NCI-H1105 (cell line): Measurements from ENCODE around the gene SBK2.
"Not testable (repeated sequence)": the region's sequence is repeated elsewhere in the genome, so short reads cannot be mapped to it uniquely, and the experiment has no call there.

Experiments
- DNase-seq: peaks from one replicate; lab custom pipeline; 2025; lab: John Stamatoyannopoulos, UW

The SBK2 gene, protein sequence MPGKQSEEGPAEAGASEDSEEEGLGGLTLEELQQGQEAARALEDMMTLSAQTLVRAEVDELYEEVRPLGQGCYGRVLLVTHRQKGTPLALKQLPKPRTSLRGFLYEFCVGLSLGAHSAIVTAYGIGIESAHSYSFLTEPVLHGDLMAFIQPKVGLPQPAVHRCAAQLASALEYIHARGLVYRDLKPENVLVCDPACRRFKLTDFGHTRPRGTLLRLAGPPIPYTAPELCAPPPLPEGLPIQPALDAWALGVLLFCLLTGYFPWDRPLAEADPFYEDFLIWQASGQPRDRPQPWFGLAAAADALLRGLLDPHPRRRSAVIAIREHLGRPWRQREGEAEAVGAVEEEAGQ

DNA sequence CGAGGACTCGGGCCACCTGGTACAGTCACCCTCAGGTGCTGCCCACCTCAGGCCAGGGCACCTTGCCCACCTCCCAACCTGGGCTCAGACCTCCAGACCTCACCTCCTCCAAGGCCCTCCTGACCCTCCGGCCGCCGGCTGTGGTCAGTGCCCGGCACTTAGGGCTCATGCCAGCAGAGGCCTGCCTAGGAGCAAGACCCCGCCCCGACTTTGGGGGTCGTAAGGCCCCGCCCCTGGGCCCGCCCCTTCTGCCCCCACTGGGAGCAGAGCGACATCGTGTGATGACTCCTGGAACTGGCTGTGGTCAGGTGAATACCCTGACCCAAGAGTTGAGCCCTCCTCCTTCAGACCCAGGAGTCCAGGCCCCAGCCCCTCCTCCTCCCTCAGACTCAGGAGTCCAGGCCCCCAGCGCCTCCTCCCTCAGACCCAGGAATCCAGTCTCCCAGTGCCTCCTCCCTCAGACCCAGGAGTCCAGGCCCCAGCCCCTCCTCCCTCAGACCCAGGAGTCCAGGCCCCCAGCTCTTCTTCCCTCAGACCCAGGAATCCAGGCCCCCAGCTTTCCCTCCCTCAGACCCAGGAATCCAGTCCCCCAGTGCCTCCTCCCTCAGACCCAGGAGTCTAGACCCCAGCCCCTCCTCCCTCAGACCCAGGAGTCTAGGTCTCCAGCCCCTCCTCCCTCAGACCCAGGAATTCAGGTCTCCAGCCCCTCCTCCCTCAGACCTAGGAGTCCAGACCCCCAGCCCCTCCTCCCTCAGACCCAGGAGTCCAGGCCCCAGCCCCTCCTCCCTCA, at the start of gene SBK2:
TSS of gene SBK2 (minus strand) at position 183 of the 790 bp plus-strand sequence. CDS start 839 bp downstream, outside the sequence.
- DNase-seq = no peak

DNA sequence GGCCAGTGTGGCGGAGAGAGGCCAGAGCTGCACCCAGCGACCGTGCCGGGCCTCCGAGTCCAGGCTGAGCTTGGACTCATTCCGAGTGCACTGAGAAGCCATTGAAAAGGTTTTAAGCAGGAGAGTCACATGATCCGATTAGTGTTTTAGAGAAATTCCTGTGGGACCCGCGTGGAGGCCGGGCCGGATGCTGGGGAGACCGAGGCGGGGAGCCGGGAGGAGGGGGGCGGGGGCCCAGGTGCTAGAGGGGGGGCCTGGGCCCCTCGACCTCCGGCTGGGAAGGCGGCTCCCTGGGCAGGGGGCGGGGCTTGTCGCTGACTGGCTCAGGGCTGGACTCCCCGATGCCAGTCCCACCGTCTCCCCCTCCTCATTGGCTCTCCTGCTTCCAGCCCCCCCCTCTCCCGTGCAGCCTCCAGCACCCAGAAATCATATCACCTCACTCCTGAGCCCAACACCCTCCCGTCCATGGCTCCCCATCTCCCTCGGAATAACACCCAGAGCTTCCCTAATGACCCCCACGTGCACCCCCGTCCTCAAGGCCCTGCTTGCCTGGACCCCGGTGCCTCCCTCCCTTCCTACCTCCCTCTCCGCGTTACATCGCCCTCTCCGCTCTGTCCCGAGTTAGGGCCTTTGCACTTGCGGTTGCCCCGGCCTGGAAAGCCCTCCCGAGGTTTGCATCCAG, 48.9 kb upstream of the SBK2 start:
- DNase-seq = no peak

DNA sequence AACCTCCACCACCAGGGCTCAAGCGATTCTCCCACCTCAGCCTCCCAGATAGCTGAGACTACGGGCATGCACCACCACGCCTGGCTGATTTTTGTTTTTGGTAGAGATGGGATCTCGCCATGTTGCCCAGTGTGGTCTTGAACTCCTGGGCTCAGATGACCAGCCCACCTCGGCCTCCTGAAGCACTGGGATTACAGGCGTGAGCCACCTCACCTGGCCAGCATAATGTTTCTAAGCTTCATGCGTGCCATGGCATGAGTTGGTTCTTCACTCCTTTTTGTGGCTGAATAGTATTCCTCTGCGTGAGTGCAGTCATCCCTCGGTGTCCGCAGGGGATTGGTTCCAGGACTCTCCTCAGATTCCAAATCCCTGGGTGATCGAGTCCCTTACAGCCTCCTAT, 47.9 kb upstream of the SBK2 start:
- no peak for DNase-seq

DNA sequence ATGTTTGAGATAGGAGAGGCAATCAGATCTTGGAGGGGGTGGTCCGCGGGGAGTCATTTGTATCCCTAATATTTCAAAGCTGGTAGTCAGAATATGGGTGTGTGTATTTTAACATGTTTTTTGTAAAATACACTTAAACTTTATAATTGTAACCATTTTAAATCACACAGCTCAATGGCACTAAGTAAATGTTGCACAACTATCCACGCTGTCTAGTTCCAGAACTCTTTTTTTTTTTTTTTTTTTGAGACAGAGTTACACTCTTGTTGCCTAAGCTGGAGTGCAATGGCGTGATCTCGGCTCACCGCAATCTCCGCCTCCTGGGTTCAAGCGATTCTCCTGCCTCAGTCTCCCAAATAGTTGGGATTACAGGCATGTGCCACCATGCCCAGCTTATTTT, 47.0 kb upstream of the SBK2 start:
- DNase-seq = not testable (repeated sequence)

DNA sequence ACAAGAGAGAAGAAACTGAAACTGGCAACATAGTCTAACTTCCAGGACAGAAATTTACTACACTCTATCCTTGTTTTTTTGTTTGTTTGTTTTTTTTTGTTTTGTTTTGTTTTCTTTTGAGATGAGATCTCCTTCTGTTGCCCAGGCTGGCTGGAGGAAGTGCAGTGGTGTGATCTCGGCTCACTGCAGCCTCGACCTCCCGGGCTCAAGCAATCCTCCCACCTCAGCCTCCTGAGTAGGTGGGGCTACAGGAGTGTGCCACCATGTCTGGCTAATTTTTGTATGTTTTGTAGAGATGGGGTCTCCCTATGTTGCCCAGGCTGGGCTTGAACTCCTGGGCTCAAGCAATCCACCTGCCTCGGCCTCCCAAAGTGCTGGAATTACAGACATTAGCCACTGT, 45.4 kb upstream of the SBK2 start:
- not testable (repeated sequence) for DNase-seq

DNA sequence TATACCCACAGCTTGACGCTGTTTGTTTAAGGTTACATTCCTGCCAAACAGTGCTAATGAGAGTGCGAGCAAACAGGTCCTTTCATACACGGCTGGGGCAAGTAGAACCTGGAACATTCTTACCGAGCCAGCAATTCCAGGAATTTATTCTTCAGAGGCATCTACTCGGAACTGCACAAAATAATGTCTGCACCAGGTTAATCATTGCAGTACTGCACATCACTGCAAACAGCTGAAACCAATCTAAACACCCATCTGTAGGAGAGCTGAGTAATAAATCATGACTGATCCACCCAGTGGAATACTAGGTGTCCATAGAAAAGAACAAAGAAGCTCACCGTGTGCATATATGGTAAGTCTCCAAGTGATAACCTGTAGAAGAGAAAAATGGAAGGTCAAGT, 44.9 kb upstream of the SBK2 start:
- DNase-seq = no peak

DNA sequence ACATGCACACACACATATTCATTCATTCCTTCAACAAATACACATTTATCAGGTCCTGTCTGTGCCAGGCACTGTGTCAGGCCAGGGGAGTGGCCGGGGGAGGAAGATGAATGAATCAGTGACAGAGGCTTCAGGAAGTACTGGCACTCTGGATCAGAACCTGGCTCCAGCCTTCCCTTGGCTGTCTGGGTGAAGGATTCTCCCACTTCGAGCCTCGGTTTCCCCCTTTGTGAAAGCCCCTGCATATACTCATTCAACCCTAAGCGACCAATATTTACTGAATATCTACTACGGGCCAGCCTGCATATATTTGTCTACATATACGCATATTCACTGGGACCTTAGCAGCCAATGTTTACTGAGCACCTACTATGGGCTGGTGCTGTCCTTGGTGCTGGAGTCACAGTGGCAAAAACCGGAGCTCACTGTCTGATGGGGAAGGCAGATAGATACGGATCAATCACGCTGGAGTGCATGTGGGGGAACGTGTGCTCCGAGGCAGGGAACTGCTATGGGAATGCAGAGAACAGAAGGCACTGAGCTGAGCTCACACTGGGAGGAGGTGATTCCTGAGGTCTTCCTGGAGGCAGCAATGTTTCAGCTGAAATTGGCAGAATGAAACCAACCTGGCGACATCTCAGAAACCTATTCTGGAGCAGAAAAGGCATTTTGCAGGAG, 44.4 kb upstream of the SBK2 start:
- no peak for DNase-seq

DNA sequence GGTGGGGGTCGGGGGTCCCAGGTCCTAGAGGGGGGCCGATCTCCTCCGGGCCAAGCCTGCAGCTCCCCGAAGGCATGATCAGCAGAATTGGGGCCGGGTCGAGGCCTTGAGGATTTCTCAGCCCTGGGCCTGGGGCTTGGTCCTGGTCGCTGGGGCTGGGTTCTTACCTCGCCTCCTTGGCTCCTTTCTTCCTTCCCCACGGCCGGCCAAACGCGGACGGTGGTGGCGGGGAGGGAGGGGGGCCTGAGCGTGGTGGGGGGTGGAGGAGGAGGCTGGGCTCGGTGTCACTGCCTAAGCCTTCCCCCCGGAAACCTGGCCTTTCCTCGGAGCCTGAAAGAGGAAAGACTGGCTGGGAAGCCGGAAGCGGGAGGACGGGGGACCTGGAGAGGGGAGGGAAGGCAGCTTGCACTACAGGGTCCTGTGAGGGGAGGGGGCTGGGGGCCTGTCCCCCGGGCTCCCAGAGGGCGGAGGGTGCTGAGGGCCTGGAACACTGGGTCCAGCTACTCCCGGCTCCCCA, 43.8 kb upstream of the SBK2 start, which contains the start of gene ZNF579:
TSS of gene ZNF579 (minus strand) at position 221 of the 517 bp plus-strand sequence. CDS start 1,209 bp downstream, outside the sequence.
- DNase-seq = peak; percentile 94

DNA sequence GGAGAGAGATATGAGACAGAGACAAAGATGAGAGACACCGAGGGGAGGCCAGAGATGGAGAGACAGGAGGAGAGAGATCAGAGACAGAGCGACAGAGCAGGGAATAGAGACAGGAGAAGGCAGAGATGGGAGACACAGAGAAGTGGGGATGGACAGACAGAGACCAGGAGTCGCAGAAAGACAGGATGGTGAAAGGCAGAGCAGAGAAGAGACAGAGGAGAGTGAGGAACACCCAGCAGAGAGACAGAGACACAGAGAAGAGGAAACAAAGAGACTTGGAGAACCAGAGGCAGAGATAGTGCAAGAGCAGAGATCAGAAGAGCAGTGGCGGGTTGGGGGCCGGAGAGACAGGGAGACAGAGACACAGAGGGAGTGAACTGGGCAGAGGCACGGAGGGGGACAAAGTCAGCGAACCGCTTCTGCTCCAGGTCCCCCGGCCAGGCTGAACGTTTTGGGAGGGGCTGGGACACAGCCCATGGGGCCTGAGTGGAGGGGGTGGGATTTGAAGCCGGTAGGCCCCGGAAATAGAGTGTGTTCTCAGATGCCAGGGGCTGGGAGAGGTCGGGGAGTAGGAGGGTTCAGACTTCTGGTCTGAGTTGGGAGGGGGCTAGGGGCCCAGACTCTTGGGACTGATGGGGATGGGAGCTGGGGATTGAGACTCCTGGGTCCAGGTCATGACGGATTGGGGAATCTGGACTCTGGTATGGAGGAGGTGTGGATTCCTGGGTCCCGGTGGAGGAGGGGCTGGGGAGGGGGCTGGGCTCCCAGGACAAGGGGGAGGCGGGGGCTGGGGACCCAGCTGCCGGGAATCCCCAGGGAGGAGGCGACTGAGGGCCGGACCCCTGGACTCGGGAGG, 43.1 kb upstream of the SBK2 start:
- no peak for DNase-seq

DNA sequence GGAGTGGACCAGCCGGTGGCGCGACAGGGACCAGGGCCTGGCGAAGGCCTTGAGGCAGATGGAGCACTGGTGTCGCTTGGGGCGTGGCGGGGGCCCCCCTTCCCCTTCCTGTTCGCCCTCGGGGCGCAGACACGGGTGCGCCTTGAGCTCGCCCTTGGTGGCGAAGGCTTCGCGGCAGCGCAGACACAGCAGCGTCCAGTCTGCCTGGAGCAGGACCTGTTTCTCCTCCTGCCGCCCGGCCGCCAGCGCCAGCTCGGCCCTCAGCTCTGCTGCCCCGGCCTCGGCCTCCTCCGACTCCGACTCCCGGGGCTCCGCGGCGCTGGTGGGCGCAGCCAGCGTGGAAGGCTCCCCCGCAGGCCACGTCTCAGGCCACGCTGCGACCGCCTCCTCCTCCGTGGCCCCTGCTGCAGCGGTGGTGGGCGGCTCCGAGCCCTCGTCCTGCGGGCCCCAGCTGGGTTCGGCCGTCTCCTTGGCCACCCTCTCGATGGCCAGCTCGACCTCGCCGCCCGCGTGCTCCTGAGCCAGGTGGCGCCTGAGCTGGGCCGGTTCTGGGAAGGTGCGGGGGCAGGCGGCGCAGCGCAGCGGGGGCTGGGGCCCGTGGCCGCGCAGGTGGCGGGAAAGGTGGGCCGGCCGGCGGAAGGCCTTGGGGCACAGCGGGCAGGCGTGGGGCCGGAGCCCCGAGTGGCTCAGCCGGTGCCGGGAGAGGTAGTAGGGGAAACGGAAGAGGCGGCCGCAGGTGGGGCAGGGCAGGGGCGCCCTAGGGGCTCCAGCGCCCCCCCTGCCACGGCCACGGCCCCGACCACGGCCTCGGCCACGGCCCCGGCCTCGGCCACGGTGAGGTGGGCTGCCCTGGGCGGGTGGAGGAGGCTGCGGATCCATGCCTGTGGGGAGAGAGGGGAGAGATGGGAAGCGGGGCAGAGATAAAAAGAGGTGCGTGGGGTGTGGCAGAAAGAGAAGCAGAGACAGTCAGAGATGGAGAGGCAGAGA, 42.1 kb upstream of the SBK2 start:
- no peak for DNase-seq

DNA sequence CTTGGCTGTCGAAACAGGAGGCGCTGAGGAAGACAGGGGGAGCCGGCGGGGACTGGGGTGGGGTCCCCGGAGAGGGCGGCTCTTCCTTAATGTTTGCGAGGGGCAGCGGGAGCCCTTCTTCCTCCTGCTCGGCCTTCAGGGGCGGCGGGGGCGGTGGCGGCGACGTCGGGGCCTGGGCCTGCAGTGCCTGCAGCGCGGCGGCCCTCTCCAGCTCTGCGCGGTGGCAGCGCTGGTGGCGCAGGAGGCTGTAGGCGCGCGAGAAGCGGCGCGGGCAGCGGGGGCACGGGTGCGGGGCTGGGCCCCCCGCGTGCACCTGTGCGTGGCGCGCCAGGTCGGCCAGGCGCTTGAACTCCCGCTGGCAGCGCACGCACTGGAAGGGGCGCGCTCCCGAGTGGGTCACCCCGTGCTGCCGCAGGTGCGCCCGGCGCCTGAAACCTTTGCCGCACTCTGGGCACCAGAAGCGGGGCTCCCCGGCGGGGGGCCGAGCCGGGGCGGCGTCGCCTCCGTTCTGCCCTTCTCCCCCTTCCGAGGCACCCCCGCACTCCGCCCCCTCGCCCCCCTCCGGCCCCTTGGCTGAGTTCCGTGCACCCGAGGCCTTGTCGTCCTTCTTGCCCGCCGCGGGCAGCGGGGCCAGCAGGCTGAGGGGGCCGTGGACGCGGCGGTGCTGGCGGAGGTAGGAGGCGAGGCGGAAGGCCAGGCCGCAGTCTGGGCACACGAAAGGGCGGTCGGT, 41.3 kb upstream of the SBK2 start:
- no peak for DNase-seq

DNA sequence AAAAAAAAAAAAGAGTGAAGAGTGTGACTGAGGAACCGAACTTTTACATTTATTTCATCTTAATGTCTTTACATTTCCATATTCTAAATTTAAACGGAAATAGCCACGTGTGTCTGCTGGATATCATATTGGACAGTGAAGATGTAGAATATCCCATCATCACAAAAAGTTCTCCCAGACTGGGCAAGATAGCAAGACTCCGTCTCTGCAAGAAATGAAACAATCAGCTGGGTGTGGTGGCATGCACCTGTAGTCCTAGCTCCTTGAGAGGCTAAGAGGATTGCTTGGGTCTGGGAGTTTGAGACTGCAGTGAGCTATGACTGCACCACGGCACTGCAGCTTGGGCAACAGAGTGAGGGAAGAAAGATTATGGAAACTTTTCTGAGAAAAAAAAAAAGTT, 39.8 kb upstream of the SBK2 start:
- no peak for DNase-seq

DNA sequence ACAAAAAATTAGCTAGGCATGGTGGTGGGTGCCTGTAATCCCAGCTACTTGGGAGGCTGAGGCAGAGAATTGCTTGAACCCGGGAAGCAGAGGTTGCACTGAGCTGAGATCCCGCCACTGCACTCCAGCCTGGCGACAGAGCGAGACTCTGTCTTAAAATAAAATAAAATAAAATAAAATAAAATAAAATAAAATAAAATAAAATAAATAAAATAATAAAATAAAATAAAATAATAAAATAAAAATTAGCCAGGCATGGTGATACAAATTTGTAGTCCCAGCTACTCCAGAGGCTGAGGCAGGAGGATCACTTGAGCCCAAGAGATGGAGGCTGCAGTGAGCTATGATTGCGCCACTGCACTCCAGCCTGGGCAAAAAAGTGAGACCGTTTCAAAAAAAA, 37.0 kb upstream of the SBK2 start:
- DNase-seq = not testable (repeated sequence)

DNA sequence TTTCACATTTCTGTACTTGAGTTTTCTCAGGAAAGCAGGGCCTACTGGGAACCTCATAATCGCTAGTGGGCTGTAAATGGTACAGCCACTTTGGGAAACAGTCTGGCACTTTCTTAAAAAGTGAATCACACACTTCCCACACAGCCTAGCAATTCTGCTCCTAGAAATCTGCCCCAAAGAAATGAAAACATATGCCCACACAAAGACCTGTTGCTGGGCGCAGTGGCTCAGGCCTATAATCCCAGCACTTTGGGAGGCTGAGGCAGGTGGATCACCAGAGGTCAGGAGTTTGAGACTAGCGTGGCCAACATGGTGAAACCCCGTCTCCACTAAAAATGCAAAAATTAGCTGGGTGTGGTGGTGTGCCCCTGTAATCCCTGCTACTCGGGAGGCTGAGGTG, 32.5 kb upstream of the SBK2 start:
- DNase-seq = not testable (repeated sequence)

DNA sequence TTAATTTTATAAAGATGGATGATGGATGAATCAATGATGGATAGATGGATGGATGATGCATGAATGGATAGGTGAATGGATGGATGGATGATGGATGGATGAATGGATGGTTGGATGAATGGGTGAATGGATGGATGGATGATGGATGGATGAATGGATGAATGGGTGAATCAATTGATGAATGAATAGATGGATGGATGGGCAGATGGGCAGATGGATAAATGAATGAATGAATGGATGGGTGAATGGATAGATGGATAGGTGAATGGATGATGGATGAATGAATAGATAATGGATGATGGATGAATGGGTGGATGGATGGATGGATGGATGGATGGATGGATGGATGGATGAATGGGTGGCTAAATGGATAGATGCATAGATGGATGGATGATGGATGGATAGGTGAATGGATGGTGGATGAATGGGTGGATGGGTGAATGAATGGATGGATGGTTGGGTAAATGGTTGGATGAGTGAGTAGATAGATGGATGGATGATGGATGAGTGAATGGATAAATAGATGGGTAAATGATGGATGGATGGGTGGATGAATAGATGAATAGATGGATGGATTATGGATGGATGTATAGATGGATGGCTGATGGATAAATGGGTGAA, 30.9 kb upstream of the SBK2 start:
- DNase-seq = no peak

DNA sequence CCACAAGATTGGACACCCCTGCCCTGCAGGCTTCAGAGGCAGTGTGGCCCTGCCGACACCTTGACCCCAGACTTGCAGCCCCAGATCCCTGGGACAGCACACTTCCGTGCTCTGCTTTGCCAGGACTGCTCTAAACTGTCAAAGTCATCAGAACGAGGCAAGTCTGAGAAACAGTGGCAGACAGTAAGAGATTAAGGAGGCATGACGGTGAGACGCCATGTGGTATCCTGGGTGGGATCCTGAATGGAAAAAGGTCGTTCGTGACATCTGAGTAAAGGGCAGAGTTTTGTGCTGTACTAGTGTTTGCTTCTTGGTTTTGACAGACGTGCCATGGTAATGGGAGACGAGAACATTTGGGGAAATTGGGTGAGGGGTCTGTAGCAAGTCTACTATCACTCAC, 29.9 kb upstream of the SBK2 start:
- no peak for DNase-seq

DNA sequence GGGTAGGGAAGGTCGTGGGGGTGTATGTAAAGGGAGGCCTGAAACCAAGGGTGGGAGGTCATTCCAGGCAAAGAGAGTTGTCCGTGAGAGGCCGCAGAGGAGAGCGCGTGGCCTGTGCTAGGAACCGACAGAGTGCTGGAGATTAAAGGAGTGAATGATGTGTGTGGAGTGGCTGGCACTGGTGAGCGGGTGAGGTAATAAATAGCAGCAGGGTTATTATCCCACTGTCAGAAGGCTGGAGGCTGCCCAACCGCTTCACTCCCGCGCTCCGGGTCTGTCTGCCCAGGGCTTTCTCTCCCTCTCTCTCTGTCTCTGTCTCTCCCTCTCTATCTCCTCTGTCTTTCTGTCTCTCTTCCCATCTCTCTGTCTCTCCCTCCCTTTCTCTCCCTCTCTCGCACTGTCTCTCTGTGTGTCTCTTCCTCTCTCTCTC, 26.3 kb upstream of the SBK2 start:
- no peak for DNase-seq

DNA sequence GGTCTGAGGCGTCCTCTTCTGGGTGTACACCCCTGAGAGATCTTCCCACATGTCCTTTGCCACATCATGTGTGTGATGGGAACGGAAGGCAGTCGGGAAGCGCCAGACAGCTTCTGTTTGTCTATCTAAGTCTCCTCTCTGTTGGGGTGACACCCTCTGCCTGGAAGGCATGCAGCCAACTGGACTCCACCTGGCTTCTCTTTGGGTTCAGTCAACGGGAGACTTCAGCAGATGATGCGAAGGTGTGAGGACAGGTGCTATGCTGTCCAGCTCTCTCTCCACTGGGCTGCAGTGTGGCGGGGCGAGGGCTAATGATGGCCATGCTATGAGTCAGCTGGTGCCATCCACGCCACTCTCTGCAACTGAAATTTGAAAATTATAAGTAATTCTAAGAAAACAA, 22.8 kb upstream of the SBK2 start:
- DNase-seq = no peak
